Osteocyte (in vitro differentiated cells): ENCODE measurements around the gene PRDX1. TPM values are rescaled to one million over a fixed set of nuclear protein-coding genes. Genes with fewer than 3 reads are reported as not detected.

Experiments used
- DNase-seq: peaks from one replicate; pipeline ENCODE4 v3.0.0; 2021; ENCODE audit warnings: mixed read lengths; ENCODE audit not compliant: unreplicated experiment; ENCODE audit errors: extremely low spot score
- H3K27ac Mint-ChIP-seq: one replicate; pipeline ENCODE4 v1.8.0; 2021; ENCODE audit warnings: mild to moderate bottlenecking, mixed read lengths; ENCODE audit not compliant: unreplicated experiment
- H3K27me3 Mint-ChIP-seq: one replicate; pipeline ENCODE4 v1.8.0; 2021; ENCODE audit warnings: mixed read lengths; ENCODE audit not compliant: unreplicated experiment
- H3K36me3 Mint-ChIP-seq: one replicate; pipeline ENCODE4 v1.8.0; 2021; ENCODE audit warnings: mixed read lengths; ENCODE audit not compliant: unreplicated experiment
- H3K4me1 Mint-ChIP-seq: one replicate; pipeline ENCODE4 v1.8.0; 2021; ENCODE audit warnings: mixed read lengths; ENCODE audit not compliant: unreplicated experiment
- H3K4me3 Mint-ChIP-seq: one replicate; pipeline ENCODE4 v1.8.0; 2021; ENCODE audit warnings: mild to moderate bottlenecking, moderate library complexity, mixed read lengths; ENCODE audit not compliant: unreplicated experiment
- H3K9me3 Mint-ChIP-seq: one replicate; pipeline ENCODE4 v1.8.0; 2021; ENCODE audit warnings: mixed read lengths; ENCODE audit not compliant: unreplicated experiment
- total RNA-seq: library from RNA; stranded (reverse); gene quantifications from 2 replicates; pipeline ENCODE4 v1.2.1, GENCODE V29; 2021
- TF ChIP-seq, protein P1 (sequence below): fragments of 200-600 bp; sonication (generic); IDR thresholded peaks from 2 replicates; pipeline ENCODE4 v1.5.0; 2021; ENCODE audit warnings: antibody characterized with exemption, mild to moderate bottlenecking, moderate library complexity

The PRDX1 gene
- total RNA-seq, 1 donor from 2014 or later = 291 TPM

DNA sequence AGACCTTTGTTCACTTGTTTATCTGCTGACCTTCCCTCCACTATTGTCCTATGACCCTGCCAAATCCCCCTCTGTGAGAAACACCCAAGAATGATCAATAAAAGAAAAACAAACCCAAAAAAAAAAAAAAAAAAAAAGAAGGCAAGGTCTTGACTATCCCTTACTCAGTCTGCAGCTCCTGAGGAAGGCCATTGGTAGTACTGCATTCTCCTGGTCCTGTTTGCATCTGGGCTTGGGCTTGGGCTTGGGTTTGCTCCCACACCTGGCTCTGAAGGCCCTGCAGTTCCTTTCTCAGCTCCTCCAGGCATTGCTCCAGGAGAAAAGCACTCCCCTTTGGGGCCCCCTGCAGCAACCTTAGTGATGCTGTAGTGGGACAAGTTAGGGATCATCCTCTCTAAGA lies 23.4 kb downstream of the PRDX1 start:
- Mint-ChIP-seq H3K36me3 (no peaks in the 10 kb centered on the region), H3K27me3 (no peaks in the 10 kb centered on the region), H3K4me3 (no peak overlapping the region), H3K9me3 (no peaks in the 10 kb centered on the region), H3K4me1 (peaks cover 23% of the 10 kb centered on the region), H3K27ac (no peak overlapping the region)
- no peak for DNase-seq
- TF ChIP-seq, protein P1, sequence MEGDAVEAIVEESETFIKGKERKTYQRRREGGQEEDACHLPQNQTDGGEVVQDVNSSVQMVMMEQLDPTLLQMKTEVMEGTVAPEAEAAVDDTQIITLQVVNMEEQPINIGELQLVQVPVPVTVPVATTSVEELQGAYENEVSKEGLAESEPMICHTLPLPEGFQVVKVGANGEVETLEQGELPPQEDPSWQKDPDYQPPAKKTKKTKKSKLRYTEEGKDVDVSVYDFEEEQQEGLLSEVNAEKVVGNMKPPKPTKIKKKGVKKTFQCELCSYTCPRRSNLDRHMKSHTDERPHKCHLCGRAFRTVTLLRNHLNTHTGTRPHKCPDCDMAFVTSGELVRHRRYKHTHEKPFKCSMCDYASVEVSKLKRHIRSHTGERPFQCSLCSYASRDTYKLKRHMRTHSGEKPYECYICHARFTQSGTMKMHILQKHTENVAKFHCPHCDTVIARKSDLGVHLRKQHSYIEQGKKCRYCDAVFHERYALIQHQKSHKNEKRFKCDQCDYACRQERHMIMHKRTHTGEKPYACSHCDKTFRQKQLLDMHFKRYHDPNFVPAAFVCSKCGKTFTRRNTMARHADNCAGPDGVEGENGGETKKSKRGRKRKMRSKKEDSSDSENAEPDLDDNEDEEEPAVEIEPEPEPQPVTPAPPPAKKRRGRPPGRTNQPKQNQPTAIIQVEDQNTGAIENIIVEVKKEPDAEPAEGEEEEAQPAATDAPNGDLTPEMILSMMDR = no peak

DNA sequence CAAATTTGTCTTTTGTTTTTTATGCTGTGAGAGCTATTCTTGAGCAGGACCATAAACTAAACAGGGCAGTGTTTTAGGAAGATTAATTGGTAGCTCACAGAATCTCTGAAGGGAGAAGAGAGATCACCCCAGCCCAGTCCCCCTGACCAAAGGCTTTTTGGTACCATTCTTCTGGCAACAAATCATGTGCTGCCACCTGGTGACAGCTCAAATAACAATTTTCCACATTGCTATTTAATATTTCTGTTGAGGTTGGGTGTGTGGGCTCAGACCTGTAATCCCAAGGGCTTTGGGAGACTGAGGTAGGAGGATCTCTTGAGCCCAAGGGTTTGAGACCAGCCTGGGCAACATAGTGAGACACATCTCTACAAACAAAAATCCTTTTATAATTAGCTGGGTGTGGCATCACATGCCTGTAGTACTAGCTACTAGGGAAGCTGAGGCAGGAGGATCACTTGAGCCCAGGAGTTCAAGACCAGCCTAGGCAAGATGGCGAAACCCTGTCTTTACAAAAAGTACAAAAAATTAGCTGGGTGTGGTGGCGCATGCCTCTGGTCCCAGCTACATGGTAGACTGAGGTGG lies 28.5 kb downstream of the PRDX1 start:
- DNase-seq = no peak
- peaks cover 11% of the 10 kb centered on the region for H3K27me3 Mint-ChIP-seq
- H3K36me3 Mint-ChIP-seq = no peaks in the 10 kb centered on the region
- no peak overlapping the region for H3K27ac Mint-ChIP-seq
- TF ChIP-seq, protein P1 = peak; percentile 75
- H3K4me1 Mint-ChIP-seq = peaks cover 2% of the 10 kb centered on the region
- H3K4me3 Mint-ChIP-seq = no peak overlapping the region
- H3K9me3 Mint-ChIP-seq = no peaks in the 10 kb centered on the region

DNA sequence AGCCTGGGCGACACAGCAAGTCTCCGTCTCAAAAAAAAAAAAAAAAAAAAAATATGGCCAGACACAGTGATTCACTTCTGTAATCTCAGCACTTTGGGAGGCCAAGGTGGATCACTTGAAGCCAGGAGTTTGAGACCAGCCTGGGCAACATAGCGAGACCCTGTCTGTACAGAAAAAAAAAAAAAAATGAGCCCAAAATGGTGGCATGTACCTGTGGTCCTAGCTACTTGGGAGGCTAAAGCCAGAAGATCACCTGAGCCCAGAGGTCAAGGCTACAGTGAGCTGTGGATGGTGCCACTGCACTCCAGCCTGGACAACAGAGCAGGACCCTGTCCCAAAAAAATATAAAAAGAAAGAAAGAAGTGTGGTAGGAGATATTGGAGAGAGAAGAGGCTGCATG lies 29.0 kb downstream of the PRDX1 start:
- no peak for DNase-seq
- Mint-ChIP-seq H3K36me3 (no peaks in the 10 kb centered on the region), H3K27me3 (peaks cover 14% of the 10 kb centered on the region), H3K4me3 (no peak overlapping the region), H3K9me3 (no peaks in the 10 kb centered on the region), H3K4me1 (peaks cover 2% of the 10 kb centered on the region), H3K27ac (no peak overlapping the region)
- TF ChIP-seq, protein P1 = no peak

DNA sequence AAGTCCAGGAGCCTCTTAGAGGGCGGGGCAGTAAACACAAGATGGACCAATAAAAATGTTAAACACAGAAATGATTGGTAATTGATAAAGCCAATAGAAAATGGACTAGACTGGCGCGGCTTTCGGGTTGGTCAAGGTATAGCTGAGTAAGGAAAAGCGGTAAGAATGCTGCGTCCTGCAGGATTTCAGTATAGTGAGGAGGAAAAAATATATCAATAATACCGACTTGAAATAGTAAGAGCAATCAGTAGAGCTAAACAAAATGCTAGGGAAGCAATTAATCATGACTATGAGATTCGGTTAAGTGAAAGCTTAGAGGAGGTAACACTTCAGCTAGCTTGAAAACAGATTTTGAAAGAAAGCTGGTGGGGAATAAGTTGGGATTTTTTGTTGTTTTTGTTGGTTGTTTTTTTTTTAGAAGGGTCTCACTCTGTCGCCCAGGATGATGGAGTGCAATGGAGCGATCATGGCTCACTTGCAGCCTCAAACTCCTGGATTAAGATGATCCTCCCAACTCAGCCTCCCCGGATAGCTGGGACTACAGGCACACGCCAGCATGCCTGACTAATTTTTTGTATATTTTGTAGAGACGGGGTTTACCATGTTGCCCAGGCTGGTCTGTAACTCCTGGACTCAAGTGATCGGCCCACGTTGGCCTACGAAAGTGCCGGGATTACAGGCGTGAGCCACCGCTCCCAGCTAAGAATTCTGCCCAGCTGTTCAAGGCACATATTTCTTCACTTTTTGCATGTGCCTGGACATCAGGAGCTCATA lies 30.0 kb downstream of the PRDX1 start:
- H3K4me3 Mint-ChIP-seq = no peak overlapping the region
- peaks cover 2% of the 10 kb centered on the region for H3K4me1 Mint-ChIP-seq
- no peak for DNase-seq
- TF ChIP-seq, protein P1 = no peak
- no peaks in the 10 kb centered on the region for H3K36me3 Mint-ChIP-seq
- H3K27ac Mint-ChIP-seq = no peak overlapping the region
- peaks cover 14% of the 10 kb centered on the region for H3K27me3 Mint-ChIP-seq
- no peaks in the 10 kb centered on the region for H3K9me3 Mint-ChIP-seq
